HL-60/S4 (cell line): ENCODE data around the gene ZFYVE21.
"Not testable (repeated sequence)": the region's sequence is repeated elsewhere in the genome, so short reads cannot be mapped to it uniquely, and the experiment has no call there.

Experiments
- in situ Hi-C: fragments of 300-500 bp; cut with MboI; formaldehyde crosslinking; loops from 2 replicates; pipeline ENCODE4 v1.14.3; 2022; ENCODE audit warnings: low sequenced_read_pairs

ZFYVE21 gene

GRCh38 chr14:103758059-103758776 is 42.6 kb downstream of the ZFYVE21 start:
- in situ Hi-C loops = no loop called here

GRCh38 chr14:103762036-103762435 is 46.4 kb downstream of the ZFYVE21 start:
- in situ Hi-C loops = no loop called here

- in situ Hi-C loops = no loop called here
Measured at GRCh38 chr14:103762541-103762940, 46.9 kb downstream of the ZFYVE21 start.

- in situ Hi-C loops = no loop called here
Measured at GRCh38 chr14:103763730-103764488, 48.3 kb downstream of the ZFYVE21 start.

- in situ Hi-C loops = no loop called here
Measured at GRCh38 chr14:103765526-103765925, 49.9 kb downstream of the ZFYVE21 start.

GRCh38 chr14:103767336-103767894 is 51.8 kb downstream of the ZFYVE21 start:
- in situ Hi-C loops = no loop called here

GRCh38 chr14:103770500-103770899 is 54.9 kb downstream of the ZFYVE21 start:
- in situ Hi-C loops = no loop called here

GRCh38 chr14:103770902-103771301 is 55.3 kb downstream of the ZFYVE21 start:
- in situ Hi-C loops = no loop called here

GRCh38 chr14:103772078-103772712 is 56.6 kb downstream of the ZFYVE21 start:
- in situ Hi-C loops = no loop called here

GRCh38 chr14:103773521-103773920 is 57.9 kb downstream of the ZFYVE21 start:
- in situ Hi-C loops = no loop called here

GRCh38 chr14:103775506-103775905 is 59.9 kb downstream of the ZFYVE21 start:
- in situ Hi-C loops = no loop called here

- in situ Hi-C loops = not testable (repeated sequence)
Measured at GRCh38 chr14:103776319-103776718, 60.7 kb downstream of the ZFYVE21 start.

- in situ Hi-C loops = no loop called here
Measured at GRCh38 chr14:103782376-103782775, 66.8 kb downstream of the ZFYVE21 start.
